TTC549 (cell line): ENCODE data around the gene RPS10.
"Not testable (repeated sequence)": the region's sequence is repeated elsewhere in the genome, so short reads cannot be mapped to it uniquely, and the experiment has no call there.

Experiments used
- FAIRE-seq: peaks from 2 replicates; lab custom pipeline; 2012; peaks lifted over from hg19 to GRCh38; lab: Jason Lieb, UNC

The RPS10 gene

DNA sequence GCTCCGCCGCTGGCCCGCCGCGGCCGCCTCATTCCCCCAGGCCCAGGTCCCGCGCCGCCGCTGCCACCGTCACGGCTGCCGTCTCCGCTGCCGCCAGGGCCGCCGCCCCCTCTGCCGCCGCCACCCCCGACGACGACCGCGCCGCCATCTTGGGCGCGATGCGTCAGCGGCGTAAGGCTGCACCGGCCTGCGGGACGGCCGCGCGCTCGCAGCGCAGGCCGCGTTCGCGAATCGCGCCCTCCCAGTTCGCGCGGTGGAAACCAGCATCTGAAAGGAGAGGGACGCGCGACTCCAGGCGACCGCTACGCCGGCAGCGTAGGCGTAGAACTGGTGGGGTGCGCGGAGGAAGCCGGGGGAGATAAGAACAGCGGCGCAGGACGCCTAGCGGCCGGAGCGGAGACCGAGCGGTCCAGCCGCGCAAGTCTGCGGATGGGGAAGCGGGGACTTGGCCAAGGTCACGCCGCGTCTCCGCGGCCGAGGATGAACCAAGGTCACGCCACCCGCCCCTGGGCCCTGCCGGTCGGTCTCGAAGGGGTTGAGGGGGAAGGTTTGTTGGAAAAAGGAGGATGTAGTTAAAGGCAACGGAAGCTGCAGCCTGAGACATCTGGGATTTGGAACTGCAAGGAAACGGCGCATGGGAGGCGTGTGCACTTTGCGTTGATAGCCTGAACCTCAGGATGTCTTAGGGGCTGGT, 33.2 kb downstream of the RPS10 start, which contains the start of gene NUDT3:
NUDT3 (minus strand) TSS at position 173 of the 694 bp plus-strand sequence. CDS start 307 bp downstream, outside the sequence.
- FAIRE-seq: no peak

DNA sequence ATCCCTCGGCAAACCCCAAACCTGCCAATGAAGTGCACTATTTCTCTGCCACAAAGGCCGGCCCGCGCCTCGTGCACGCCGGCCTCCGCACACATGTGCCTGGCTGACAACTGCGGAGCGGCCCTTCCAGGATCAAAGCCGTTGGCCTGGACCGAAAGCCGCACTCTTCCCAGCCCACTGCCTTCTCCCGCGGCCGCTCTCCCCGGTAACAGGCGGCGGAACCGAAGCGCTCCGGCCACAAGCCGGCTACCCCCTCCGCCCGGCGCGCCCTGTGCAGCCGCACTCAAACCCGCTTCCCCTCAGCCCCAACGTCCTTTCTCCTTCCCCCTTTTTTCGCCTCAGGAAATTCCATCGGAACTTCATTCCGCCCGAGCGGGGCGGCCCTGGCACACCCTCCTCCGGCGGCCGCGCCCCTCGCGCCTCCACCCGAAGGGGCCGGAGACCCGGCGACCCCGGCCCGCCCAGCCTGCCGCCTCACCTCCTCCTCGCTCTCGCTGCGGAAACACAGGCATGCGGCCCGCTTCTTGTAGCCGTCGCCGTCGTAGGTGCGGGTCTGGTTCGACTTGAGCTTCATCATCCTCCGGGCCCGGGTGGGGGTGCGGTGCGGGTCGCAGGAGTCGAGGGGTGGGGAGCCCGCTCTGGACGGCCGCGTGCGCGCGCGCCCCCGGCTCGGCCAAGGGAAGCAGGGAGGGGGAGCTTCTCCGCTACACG, 33.9 kb downstream of the RPS10 start:
- FAIRE-seq: no peak

DNA sequence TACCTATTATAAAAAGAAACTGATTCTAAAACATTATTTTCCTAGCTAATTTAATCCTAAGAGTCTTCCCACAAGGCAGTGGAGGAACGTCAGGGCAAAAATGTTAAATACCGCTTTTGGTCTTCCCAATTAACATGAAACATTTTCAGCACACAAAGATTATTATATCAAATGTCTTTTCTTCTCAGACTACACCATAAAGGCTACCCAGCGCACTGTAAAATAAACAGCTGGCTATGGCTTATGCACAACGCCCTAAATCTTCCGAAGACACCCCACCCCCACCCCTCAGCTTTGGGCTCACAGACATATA, 34.4 kb downstream of the RPS10 start:
- FAIRE-seq: no peak

DNA sequence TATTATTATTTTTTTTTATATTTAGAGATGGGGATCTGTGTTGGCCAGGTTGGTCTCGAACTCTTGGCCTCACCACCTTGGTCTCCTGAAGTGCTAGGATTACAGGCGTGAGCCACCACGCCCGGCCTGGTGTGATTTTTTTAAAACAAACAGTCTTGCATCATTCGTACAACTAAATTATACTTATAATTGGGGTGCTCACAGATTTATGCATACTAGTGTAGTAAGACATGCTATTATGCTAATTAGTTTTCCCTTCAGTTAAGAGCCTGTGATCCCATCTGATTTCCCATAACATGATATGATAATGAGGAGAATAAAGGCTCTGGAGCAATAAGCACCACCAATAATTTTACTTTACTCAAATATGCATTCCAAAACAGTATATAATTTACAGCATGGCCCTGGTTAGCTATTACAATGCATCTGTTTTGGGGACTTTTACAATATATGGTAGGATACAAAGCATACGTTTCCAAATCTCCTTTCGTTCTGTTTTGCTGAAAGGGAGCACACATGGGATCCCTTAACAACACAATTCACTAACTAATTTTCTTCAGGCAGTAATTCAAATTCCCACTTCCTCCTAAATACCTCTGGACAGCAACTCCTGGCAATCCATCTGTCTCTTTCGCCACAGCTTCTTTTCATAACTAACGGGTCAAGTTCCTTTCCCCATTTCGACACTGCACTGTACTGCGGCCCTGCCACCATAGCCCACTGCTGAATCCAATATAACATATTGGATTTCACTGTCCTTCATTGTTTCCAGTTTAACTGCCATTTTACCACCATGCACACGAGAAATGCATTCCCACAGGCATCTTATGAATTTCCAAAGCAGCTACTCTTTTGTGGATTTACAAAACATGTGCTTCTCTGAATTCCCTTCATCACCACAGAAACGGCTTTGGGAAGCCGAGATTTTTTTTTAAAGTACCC, 35.1 kb downstream of the RPS10 start:
- no peak for FAIRE-seq

DNA sequence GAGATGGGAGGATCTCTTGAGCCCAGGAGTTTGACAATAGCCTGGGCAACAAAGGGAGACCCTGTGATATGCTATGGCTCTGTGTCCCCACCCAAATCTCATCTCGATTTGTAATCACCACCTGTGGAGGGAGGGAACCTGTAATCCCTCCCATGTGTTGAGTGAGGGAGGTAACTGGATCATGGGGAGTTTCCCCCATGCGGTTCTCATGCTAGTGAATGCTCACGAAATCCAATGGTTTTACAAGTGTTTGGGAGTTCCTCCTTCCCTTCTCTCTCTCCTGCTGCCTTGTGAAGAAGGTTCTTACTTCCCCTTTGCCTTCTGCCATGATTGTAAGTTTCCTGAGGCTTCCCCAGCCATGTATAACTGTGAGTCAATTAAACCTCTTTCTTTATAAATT, 36.8 kb downstream of the RPS10 start:
- no peak for FAIRE-seq

DNA sequence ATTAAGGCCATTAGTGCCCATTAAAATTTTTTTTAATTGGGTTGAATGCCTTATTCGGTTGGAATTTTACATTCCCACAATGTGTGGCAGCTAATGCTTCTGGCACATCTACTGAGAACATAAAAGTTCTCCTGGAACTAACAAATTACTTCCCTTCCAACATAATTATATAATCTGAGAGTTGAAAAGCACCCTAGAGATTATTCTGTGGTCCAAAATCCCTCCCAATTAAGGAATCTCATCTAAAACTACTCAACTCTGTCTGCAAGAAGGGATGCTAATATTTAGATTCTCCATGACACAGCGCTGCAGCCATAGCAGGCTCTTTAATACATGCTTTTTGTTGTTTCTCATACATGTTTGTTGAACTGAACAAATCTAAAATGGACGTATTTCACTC, 37.4 kb downstream of the RPS10 start:
- FAIRE-seq: no peak

DNA sequence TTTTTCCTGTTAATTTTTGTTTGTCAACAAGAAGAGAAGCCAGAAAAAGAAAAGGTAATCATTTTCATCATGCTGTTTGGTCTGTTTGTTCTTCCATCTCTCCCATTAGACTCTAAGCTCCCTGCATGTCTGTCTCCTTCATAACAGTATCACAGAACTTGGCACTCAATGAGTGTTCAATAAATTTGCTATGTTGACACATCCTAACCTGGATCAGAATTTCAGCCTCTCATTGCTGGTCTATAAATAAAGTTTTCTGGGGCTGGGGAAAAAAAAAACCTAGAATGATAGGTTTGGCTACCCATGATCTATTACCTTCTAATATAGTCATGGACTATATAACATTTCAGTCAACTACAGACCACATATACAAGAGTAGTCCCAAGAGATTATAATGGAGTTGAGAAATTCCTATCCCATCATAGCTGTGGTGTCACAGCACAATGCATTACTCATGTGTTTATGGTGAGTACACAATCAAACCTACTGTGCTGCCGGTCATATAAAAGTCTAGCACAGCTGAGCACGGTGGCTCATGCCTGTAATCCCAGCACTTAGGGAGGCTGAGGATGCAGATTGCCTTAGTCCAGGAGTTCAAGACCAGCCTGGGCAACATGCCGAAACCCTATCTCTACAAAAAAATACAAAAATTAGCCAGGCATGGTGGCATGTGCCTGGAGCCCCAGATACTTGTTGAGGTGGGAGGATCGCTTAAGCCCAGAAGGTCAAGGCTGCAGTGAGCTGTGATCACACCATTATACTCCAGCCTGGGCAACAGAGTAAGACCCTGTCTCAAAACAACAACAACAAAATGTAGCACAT, 39.3 kb downstream of the RPS10 start:
- no peak for FAIRE-seq

DNA sequence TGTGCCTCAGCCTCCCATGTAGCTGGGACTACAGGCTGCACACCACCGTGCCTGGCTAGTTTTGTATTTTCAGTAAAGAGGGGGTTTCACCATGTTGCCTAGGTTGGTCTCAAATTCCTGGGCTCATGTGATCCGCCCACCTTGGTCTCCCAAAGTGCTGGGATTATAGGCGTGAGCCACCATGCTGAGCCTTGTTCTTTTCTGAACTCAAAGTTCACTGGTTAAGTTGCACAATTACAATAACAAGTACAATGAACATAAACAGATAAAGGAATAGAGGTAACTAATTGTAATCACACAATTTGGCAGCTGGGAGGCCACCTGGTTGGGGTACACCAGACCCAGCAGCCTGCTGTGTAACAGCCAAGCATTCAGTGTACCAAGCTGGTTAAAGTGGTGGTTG, 40.1 kb downstream of the RPS10 start:
- FAIRE-seq: no peak

DNA sequence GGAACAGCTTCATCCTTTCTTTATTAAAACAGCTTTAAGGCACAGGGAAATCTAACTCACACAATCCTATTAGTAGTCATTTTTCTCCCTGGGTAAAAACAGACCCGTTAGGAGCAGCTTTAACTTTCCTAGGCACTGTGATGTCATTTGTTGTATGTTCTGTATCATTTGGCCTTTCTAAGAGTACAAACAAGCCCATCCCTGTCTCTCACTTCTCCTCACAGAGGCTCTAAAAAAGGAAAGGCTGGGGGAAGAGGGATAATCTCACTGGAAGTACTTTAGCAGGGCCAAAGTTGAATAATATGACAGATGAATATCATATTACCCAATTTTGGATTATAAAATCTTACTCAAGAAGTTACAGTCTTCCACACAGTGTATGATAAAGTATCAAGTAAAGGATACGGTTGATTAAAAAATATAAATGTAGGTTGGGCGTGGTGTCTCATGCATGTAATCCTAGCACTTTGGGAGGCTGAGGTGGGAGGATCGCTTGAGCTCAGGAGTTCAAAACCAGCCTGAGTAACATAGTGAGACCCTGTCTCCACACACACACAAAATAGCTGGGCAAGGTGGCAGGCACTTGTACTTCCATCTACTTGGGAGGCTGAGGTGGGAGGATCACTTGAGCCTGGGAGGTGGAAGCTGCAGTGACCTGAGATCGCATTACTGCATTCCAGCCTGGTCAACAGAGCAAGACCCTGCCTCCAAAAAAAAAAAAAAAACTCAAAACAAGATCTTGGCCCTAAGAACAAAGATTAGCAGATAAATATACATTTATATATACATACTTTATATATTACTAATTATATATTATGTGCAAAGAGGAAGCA, 41.3 kb downstream of the RPS10 start:
- FAIRE-seq: no peak

DNA sequence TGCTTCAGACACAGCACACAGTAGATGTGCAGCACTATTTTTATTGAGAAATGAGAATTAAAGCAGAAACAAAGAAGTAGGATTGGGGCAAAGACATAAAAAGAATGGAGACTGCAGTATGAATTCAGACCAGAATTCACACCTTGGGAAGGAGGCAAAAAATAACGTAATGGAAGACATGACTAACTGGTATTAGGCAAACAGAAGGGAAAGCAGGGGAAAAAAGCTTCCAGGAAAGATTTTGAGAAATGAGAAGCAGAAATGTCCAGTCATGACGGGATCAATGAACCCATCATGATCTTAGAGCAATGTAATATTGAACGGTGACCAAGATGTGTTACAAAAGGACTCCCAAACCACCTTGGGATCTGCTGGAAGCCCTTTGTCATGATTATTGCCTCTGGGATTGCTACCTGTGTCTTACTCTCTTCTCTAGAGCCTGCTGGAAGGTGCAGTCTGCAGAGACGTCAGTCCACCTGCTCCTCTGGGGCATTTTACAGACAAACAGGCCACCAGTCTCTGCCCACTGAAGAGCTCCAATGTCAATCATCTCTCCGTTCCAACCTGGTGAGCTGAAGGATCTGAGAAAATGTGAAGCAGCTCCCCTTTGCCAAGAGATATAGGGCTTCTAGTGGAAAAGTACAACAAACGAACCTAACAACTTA, 42.1 kb downstream of the RPS10 start:
- no peak for FAIRE-seq

DNA sequence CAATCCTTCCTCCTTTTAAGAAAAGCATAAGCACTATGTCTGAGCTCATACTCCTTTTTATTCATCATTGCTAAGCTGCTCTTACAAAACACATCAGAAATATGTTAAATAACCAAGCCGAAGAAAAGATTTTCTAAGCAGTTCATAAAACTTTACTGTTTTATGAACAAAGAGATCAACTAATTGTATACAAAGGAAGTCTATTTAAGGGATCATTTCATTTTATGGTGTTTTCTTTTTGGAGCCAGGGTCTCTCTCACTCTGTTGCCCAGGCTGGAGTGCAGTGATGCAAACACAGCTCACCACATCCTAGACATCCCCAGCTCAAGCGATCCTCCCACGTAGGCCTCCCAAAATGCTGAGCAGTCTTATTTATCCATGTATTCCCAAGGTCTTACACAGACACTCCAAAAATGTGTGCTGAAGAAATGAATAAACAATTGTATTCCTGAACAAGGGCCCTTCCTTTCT, 42.7 kb downstream of the RPS10 start:
- FAIRE-seq: no peak

DNA sequence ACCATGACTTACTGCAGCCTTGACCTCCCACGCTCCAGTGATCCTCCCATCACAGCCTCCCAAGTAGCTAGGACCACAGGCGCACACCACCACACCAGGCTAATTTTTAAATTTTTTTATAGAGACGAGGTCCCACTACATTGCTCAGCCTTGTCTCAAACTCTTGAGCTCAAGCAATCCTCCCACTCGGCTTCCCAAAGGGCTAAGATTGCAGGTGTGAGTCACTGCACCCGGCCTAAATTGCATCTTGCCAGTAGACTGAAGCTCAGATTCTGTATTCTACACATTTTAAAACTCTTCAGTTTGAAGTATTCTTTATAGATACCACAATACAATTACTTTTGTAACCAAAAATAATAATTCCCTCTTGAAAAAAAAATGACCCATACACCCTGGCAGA, 44.8 kb downstream of the RPS10 start:
- no peak for FAIRE-seq

DNA sequence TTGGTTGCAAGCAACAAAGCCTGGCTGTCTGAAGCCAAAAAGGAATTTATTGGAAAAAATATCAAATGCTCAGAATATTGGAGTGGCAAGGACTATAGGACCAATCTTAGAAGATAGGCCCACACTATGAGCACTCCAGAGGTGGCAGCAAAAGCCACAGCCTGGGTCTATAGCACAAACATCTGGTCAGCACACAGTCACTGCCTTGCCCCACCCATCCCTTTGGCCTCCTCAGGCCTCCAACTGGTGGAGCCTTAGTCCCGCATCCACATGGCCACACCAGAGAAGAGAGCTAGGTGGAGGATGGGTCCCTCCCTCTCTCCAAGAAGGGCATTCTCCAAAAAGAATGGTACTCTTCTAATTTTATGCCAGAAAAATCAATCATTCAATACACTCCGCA, 47.4 kb downstream of the RPS10 start:
- no peak for FAIRE-seq

DNA sequence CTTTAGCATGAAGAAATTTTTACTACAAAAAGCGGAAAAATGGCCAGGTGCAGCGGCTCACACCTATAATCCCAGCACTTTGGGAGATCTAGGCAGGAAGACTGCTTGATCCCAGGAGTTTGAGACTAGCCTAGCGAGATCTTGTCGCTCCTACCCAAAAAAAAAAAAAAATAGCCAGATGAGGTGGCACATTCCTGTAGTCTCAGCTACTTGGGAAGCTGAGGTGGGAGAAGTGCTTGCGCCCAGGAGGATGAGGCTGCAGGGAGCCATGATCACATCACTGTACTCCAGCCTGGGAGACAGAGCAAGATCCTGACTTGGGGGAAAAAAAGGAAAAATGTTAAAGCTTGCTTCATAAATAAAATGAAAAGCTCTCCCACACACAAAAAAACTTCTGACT, 47.9 kb downstream of the RPS10 start:
- no peak for FAIRE-seq

DNA sequence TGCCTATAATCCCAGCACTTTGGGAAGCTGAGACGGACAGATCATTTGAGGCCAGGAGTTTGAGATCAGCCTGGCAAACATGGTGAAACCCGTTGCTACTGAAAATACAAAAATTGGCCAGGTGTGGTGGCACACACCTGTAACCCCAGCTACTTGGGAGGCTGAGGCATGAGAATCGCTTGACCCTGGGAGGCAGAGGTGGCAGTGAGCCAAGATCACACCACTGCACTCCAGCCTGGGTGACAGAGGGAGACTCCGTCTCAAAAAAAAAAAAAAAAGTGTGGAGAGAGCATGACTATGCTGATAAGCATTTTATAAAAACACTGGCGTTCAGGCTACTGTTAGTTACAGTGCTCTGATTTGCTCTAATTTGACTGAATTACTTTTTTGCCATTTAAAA, 48.3 kb downstream of the RPS10 start:
- FAIRE-seq: not testable (repeated sequence)

DNA sequence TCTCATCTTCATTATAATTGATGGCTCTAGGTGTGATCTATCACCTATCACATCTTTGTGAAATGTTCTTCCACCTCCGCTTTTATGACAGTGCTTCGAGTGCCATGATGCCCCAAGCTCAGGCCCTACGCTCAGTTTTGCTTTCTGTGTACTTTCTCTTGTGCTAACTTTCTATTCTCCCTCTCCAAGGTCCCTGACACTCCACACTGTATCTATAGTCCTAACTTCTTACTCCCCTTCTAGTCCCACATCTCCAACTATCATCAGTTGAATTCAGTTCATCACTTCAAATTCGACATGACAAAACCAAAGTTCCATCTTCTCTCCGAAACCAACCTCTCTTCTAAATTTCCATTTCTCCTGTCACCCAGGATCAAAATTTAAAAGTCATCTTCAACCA, 50.0 kb downstream of the RPS10 start:
- FAIRE-seq: no peak

DNA sequence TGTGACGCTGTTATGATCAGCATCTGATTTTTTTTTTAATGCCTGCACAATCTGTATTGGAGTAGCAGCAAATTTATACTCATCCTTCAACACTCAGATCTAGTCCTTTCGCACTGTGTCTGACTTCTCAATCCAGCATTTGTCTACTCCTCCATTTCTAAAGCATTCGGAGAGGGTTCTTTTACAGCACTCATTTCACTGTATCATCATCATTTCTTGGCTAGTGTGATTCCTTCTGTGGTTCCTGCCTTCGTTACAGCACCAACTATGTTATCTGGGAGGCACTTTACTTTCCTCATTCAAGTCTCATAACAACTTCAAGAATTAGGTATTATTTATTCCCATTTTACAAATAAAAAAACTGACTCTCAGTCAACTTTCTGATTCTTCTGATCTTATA, 51.4 kb downstream of the RPS10 start:
- no peak for FAIRE-seq

DNA sequence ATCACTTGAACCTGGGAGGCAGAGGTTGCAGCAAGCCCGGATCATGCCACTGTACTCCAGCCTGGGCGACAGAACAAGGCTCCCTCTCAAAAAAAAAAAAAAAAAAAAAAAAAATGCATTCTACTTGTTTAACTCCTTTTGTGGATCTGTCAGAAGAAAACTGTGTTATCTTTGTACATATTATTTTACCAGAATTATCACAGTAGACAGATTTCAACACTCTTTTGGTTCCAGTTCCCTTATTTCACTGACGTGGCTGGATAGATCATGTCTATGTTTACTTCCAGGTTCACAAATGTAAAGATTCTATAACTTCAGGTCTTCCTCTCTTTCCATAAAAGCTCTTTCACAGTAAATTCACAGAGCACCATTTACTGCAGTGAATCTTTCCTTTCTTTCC, 51.8 kb downstream of the RPS10 start:
- no peak for FAIRE-seq

DNA sequence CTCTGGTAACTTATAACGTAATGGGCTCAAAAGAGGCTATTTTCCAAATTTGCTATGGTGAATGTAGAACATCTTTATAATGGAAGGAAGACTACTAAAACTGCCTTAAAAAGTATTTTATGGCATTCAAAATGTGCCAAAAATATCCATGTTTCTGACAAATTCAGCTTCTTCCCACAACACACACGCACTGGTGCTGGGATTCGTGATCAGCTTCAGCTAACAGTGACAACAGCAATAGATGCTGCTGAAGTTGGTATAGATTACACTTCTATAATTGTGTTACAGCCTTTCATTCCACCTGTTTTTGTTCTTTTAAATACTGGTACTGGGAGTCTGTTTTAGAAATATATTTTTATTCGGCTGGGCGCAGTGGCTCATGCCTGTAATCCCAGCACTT, 52.4 kb downstream of the RPS10 start:
- no peak for FAIRE-seq

DNA sequence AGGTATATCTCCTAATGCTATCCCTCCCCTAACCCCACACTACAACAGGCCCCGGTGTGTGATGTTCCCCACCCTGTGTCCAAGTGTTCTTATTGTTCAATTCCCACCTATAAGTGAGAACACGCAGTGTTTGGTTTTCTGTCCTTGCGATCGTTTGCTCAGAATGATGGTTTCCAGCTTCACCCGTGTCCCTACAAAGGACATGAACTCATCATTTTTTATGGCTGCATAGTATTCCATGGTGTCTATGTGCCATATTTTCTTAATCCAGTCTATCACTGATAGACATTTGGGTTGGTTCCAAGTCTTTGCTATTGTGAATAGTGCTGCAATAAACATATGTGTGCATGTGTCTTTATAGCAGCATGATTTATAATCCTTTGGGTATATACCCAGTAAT, 54.0 kb downstream of the RPS10 start:
- FAIRE-seq: not testable (repeated sequence)

DNA sequence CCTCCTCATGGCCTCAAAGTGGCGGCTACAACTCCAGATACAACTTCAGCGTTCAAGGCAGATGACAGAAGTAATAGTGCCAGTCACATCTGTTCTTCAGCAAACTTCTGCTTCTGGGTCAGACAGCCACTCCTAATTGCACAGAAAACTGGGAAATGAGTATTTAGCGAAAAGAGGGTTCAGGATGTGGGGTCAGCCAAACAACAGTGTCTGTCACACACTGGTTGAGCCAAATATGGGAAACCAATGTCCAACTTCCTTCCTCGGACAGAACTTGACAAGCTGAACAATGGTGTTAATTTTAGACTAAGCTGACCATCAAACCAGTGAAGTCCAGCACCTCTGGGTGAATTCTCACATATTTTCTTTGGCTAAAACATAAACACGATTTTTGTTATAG, 55.5 kb downstream of the RPS10 start:
- FAIRE-seq: no peak
